Hematopoietic multipotent progenitor cell treated with erythropoietin and hydrocortisone succinate and interleukin-3 and kit ligand, for 4 days (in vitro differentiated cells): ENCODE data around the gene NPAS2.

Source experiments
- DNase-seq: peaks from one replicate; pipeline ENCODE4 v3.0.0-alpha.2; 2015

NPAS2 gene

GRCh38 chr2:101025561-101025960 is 205.6 kb downstream of the NPAS2 start:
- DNase-seq: no peak

- no peak for DNase-seq
These were observed 206.3 kb downstream of the NPAS2 start for GRCh38 chr2:101026253-101026701.

- DNase-seq: no peak
These were observed 207.1 kb downstream of the NPAS2 start for GRCh38 chr2:101026923-101027469.

- no peak for DNase-seq
These were observed 207.9 kb downstream of the NPAS2 start for GRCh38 chr2:101027852-101028251.

- DNase-seq: no peak
These were observed 211.1 kb downstream of the NPAS2 start for GRCh38 chr2:101030866-101031554.

- no peak for DNase-seq
These were observed 212.3 kb downstream of the NPAS2 start for GRCh38 chr2:101032084-101032776.

GRCh38 chr2:101036562-101036961 is 216.6 kb downstream of the NPAS2 start:
- peak; percentile 65 for DNase-seq

- no peak for DNase-seq
These were observed 217.3 kb downstream of the NPAS2 start for GRCh38 chr2:101037161-101037755.

- DNase-seq: peak; percentile 53
These were observed 218.7 kb downstream of the NPAS2 start for GRCh38 chr2:101038455-101039255.

GRCh38 chr2:101040072-101040471 is 220.1 kb downstream of the NPAS2 start:
- DNase-seq: no peak

- DNase-seq: no peak
These were observed 220.8 kb downstream of the NPAS2 start for GRCh38 chr2:101040761-101041160.

GRCh38 chr2:101041413-101041812 is 221.5 kb downstream of the NPAS2 start:
- peak; percentile 72 for DNase-seq

GRCh38 chr2:101045330-101045729 is 225.4 kb downstream of the NPAS2 start:
- DNase-seq: no peak
